Measurements from ENCODE around the gene PLN.

Gene PLN

DNA sequence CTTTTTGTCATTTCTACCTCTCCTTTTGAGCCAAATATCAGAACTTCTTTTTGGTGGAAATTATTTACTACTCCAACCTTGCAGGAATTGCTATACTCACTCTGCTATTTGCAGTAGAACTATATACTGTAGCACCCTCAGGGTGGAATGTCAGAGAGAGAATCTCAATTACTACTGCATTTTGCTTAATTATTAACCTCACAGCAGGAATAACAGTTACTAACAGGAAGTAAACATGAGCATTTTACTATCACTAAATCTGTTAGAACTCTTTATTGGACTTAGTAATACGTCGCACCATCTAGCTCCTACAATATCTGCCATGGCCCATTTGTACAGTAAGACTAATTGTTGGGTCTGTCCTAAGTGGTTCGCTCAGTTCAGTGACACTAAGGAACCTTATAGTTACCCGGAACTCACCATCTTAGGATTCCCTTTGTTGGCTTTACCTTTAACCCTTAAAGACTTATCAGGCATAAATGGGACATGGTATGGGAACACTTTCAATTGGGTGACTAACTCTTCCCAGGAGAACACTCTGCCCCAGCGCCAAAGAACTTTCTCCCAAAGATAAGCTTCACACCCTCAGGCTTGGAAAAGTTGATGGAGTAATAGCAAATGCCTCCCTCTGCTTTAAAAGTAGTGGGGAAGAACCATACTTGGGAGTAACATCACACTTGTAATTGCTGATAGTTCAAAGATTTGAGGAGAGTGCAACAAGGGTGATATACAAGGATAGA lies 38.8 kb downstream of the PLN start:
- Histone ChIP-seq H3K4me3 (ENCODE audit: low read length) (no peak overlapping the region), H3K9me2 (replicated peaks; ENCODE audit: control insufficient read depth, low read length) (no peaks in the 10 kb centered on the region), H3K9me3 (ENCODE audit: control insufficient read depth, insufficient read depth, low read length) (no peaks in the 10 kb centered on the region), H3K27me3 (ENCODE audit: control insufficient read depth, low read length) (no peaks in the 10 kb centered on the region), H4K20me1 (ENCODE audit: control insufficient read depth, insufficient read depth, low read depth, low read length) (no peaks in the 10 kb centered on the region), H3K4me2 (ENCODE audit: low read length) (no peak overlapping the region), H3K36me3 (ENCODE audit: control insufficient read depth, low read length) (no peaks in the 10 kb centered on the region), H3K4me1 (ENCODE audit: control insufficient read depth, low read length) (no peaks in the 10 kb centered on the region), H3F3A (ENCODE audit: control insufficient read depth, insufficient read depth) (no peaks in the 10 kb centered on the region), H3K27ac (ENCODE audit: low read depth, low read length) (no peak overlapping the region), H3K79me2 (ENCODE audit: control insufficient read depth, low read length) (no peaks in the 10 kb centered on the region)
- TF ChIP-seq, protein P1, sequence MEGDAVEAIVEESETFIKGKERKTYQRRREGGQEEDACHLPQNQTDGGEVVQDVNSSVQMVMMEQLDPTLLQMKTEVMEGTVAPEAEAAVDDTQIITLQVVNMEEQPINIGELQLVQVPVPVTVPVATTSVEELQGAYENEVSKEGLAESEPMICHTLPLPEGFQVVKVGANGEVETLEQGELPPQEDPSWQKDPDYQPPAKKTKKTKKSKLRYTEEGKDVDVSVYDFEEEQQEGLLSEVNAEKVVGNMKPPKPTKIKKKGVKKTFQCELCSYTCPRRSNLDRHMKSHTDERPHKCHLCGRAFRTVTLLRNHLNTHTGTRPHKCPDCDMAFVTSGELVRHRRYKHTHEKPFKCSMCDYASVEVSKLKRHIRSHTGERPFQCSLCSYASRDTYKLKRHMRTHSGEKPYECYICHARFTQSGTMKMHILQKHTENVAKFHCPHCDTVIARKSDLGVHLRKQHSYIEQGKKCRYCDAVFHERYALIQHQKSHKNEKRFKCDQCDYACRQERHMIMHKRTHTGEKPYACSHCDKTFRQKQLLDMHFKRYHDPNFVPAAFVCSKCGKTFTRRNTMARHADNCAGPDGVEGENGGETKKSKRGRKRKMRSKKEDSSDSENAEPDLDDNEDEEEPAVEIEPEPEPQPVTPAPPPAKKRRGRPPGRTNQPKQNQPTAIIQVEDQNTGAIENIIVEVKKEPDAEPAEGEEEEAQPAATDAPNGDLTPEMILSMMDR (IDR thresholded peaks at IDR 0.05; ENCODE audit: low read depth, low read length, poor library complexity, severe bottlenecking) = no peak
- no peak for TF ChIP-seq EZH2phosphoT487 (IDR thresholded peaks at IDR 0.05; ENCODE audit: borderline replicate concordance, low read length)

DNA sequence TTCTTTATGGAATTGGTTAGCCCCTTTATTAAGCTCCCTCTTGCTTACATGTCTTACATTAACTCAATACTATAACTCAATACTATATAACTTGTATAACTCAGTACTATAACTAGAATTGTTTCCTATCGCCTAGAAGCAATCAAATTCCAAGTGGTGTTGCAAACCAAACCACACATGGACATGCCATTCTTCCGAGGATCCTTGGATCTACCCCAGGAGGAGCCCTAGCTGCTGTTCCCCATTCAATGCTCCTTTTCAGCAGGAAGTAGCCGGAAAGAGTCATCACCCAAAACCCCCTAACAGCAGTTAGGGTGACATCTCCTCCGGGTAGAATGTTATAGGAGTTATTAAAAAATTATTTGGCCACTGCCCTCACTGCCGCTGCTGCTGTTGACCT lies 40.5 kb downstream of the PLN start:
- Histone ChIP-seq H3K4me3 (ENCODE audit: low read length) (no peak overlapping the region), H3K36me3 (ENCODE audit: control insufficient read depth, low read length) (no peaks in the 10 kb centered on the region)
- TF ChIP-seq, protein P1 (IDR thresholded peaks at IDR 0.05; ENCODE audit: low read depth, low read length, poor library complexity, severe bottlenecking) = no peak
- TF ChIP-seq EZH2phosphoT487 (IDR thresholded peaks at IDR 0.05; ENCODE audit: borderline replicate concordance, low read length) = no peak

DNA sequence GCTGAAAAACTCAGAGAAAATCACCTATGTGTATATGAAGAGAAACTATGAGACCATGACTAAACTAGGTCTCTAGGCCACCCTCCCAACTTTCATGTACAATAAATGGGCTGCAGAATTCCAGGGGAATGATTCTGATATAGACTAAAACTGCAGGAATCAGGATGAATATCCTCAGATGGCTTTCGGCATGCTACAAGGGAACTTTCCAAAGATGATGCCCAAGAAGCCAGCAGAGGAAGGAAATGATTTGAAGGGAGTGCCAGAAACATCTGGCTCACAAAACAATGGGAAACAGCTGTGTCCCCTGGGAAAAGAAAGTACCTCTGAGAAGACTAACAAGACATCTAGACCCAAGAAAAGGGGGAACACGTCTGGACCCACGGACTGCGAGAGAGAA lies 41.1 kb downstream of the PLN start:
- TF ChIP-seq, protein P1 (IDR thresholded peaks at IDR 0.05; ENCODE audit: low read depth, low read length, poor library complexity, severe bottlenecking) = no peak
- TF ChIP-seq EZH2phosphoT487 (IDR thresholded peaks at IDR 0.05; ENCODE audit: borderline replicate concordance, low read length) = no peak
- Histone ChIP-seq H3K9me3 (ENCODE audit: control insufficient read depth, insufficient read depth, low read length) (no peaks in the 10 kb centered on the region), H3K9me2 (replicated peaks; ENCODE audit: control insufficient read depth, low read length) (no peaks in the 10 kb centered on the region), H3K4me1 (ENCODE audit: control insufficient read depth, low read length) (no peaks in the 10 kb centered on the region), H3K4me3 (ENCODE audit: low read length) (no peak overlapping the region), H3K27ac (ENCODE audit: low read depth, low read length) (no peak overlapping the region), H3K27me3 (ENCODE audit: control insufficient read depth, low read length) (no peaks in the 10 kb centered on the region), H3K36me3 (ENCODE audit: control insufficient read depth, low read length) (no peaks in the 10 kb centered on the region), H3K79me2 (ENCODE audit: control insufficient read depth, low read length) (no peaks in the 10 kb centered on the region; the same call in 1 of the 2 replicates), H3F3A (ENCODE audit: control insufficient read depth, insufficient read depth) (no peaks in the 10 kb centered on the region), H4K20me1 (ENCODE audit: control insufficient read depth, insufficient read depth, low read depth, low read length) (no peaks in the 10 kb centered on the region), H3K4me2 (ENCODE audit: low read length) (no peak overlapping the region)

More for the DNA sequence above, 40.5 kb downstream of the PLN start:
- Histone ChIP-seq H3K4me2 (ENCODE audit: low read length) (no peak overlapping the region), H4K20me1 (ENCODE audit: control insufficient read depth, insufficient read depth, low read depth, low read length) (no peaks in the 10 kb centered on the region), H3K9me3 (ENCODE audit: control insufficient read depth, insufficient read depth, low read length) (no peaks in the 10 kb centered on the region), H3K27ac (ENCODE audit: low read depth, low read length) (no peak overlapping the region), H3K4me1 (ENCODE audit: control insufficient read depth, low read length) (no peaks in the 10 kb centered on the region), H3K79me2 (ENCODE audit: control insufficient read depth, low read length) (no peaks in the 10 kb centered on the region; the same call in 1 of the 2 replicates), H3F3A (ENCODE audit: control insufficient read depth, insufficient read depth) (no peaks in the 10 kb centered on the region), H3K9me2 (replicated peaks; ENCODE audit: control insufficient read depth, low read length) (no peaks in the 10 kb centered on the region), H3K27me3 (ENCODE audit: control insufficient read depth, low read length) (no peaks in the 10 kb centered on the region)

All from DOHH2 (cell line).